ENCODE measurements around the gene RGSL1.

Gene RGSL1

GRCh38 chr1:182426442-182427430 lies 23.2 kb upstream of the RGSL1 start:
- Histone ChIP-seq H3K36me3 (ENCODE audit: insufficient read depth, low read length) (no peaks in the 10 kb centered on the region), H3K9ac (ENCODE audit: low read depth, low read length) (no peak overlapping the region), H3K27me3 (ENCODE audit: insufficient read depth, low read length, poor library complexity) (no peaks in the 10 kb centered on the region), H4K20me1 (ENCODE audit: insufficient read depth, low read length) (no peaks in the 10 kb centered on the region), H3K4me2 (ENCODE audit: insufficient read depth, low read length) (no peak overlapping the region), H3K4me1 (ENCODE audit: insufficient read depth, low read length) (peaks cover 18% of the 10 kb centered on the region), H3K4me3 (ENCODE audit: low read depth in 1 of 2, low read length in 2 of 2) (no peak overlapping the region), H3K27ac (ENCODE audit: low read length) (no peak overlapping the region), H2AFZ (ENCODE audit: low read depth, low read length) (no peak overlapping the region), H3K9me3 (ENCODE audit: insufficient read depth, low read length, severe bottlenecking) (no peaks in the 10 kb centered on the region), H3K79me2 (ENCODE audit: insufficient read depth, low read length) (no peaks in the 10 kb centered on the region)
- TF ChIP-seq, protein P1, sequence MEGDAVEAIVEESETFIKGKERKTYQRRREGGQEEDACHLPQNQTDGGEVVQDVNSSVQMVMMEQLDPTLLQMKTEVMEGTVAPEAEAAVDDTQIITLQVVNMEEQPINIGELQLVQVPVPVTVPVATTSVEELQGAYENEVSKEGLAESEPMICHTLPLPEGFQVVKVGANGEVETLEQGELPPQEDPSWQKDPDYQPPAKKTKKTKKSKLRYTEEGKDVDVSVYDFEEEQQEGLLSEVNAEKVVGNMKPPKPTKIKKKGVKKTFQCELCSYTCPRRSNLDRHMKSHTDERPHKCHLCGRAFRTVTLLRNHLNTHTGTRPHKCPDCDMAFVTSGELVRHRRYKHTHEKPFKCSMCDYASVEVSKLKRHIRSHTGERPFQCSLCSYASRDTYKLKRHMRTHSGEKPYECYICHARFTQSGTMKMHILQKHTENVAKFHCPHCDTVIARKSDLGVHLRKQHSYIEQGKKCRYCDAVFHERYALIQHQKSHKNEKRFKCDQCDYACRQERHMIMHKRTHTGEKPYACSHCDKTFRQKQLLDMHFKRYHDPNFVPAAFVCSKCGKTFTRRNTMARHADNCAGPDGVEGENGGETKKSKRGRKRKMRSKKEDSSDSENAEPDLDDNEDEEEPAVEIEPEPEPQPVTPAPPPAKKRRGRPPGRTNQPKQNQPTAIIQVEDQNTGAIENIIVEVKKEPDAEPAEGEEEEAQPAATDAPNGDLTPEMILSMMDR (IDR thresholded peaks at IDR 0.05; ENCODE audit: borderline replicate concordance, extremely low read depth, low read length, poor library complexity, severe bottlenecking) = no peak
- no peak for TF ChIP-seq EZH2 (IDR thresholded peaks at IDR 0.05; ENCODE audit: borderline replicate concordance, low read depth, low read length, severe bottlenecking)
- ATAC-seq (ENCODE audit: insufficient read depth, low read depth) = no peak
- DNase-seq = no peak

DNA sequence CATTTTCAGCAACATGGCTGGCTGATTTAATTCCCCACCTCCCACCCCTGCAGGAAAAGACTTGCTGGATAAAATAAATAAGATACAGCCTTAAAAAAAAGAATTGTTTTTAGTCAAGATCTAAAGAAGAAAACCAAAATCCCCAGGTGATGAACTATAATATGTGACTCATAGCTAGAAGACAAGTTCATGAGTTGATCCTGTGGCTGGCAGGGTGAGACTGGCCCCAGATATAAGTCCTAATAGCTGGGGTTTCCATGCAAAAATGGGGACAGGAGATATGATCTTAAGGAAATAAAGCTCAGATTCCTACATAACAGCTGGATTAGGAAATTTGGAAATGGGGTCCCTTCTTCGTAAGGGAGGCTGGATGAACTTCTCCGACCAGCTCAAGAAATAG lies 21.9 kb upstream of the RGSL1 start:
- Histone ChIP-seq H2AFZ (ENCODE audit: low read depth, low read length) (no peak overlapping the region), H3K4me2 (ENCODE audit: insufficient read depth, low read length) (no peak overlapping the region), H3K27ac (ENCODE audit: low read length) (no peak overlapping the region), H4K20me1 (ENCODE audit: insufficient read depth, low read length) (no peaks in the 10 kb centered on the region), H3K4me3 (ENCODE audit: low read depth in 1 of 2, low read length in 2 of 2) (no peak overlapping the region), H3K4me1 (ENCODE audit: insufficient read depth, low read length) (peaks cover 26% of the 10 kb centered on the region), H3K36me3 (ENCODE audit: insufficient read depth, low read length) (no peaks in the 10 kb centered on the region), H3K9ac (ENCODE audit: low read depth, low read length) (no peak overlapping the region), H3K9me3 (ENCODE audit: insufficient read depth, low read length, severe bottlenecking) (no peaks in the 10 kb centered on the region), H3K79me2 (ENCODE audit: insufficient read depth, low read length) (no peaks in the 10 kb centered on the region), H3K27me3 (ENCODE audit: insufficient read depth, low read length, poor library complexity) (no peaks in the 10 kb centered on the region)
- DNase-seq (no peak), ATAC-seq (ENCODE audit: insufficient read depth, low read depth) (no peak)
- no peak for TF ChIP-seq EZH2 (IDR thresholded peaks at IDR 0.05; ENCODE audit: borderline replicate concordance, low read depth, low read length, severe bottlenecking)
- TF ChIP-seq, protein P1 (IDR thresholded peaks at IDR 0.05; ENCODE audit: borderline replicate concordance, extremely low read depth, low read length, poor library complexity, severe bottlenecking) = no peak

DNA sequence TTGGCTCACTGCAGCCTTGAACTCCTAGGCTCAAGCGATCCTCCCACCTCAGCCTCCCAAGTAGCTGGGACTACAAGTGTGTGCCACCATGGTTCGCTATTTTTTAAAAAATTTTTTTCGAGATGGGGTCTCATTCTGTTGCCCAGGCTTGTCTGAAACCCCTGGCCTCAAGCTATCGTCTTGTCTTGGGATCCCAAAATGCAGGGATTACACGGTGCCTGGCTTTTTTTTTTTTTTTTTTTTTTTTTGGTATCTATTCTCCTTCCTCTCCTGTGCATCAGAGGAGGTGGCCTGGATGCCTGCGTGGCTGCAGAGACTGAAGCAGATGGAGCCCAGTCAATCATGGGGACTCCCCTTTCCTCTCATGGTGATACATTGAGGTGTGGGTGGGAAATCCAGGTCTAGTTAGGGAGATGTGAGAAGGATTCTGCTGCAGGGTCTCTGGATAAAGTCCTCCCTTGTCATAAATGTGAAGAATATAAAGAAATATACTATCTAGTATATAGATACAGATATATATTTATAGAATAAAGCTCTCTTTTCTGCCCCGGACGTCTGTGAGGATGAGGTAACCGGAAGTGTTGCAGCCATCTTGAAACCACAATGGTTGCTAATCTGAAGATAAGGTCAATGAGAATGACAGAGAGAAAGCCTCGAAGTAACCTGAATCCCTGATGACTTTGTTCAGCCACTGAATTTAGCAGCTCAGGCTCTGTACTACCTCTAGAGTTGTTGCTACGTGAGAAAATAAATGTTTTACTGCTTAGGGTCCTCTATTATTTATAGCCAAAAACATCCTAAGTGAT lies 19.5 kb upstream of the RGSL1 start:
- Histone ChIP-seq H3K36me3 (ENCODE audit: insufficient read depth, low read length) (no peaks in the 10 kb centered on the region), H3K9ac (ENCODE audit: low read depth, low read length) (no peak overlapping the region; the same call in 1 of the 2 replicates), H3K4me2 (ENCODE audit: insufficient read depth, low read length) (peak overlapping the region; percentile 55; the same call in 1 of the 2 replicates), H3K27ac (ENCODE audit: low read length) (peak overlapping the region; percentile 57; the same call in 1 of the 2 replicates), H3K27me3 (ENCODE audit: insufficient read depth, low read length, poor library complexity) (no peaks in the 10 kb centered on the region), H3K79me2 (ENCODE audit: insufficient read depth, low read length) (no peaks in the 10 kb centered on the region), H3K4me1 (ENCODE audit: insufficient read depth, low read length) (peaks cover 26% of the 10 kb centered on the region), H3K4me3 (ENCODE audit: low read depth in 1 of 2, low read length in 2 of 2) (peak overlapping the region in 1 of 2 experiments; percentile 24; a peak in 1 of 4 replicates), H4K20me1 (ENCODE audit: insufficient read depth, low read length) (no peaks in the 10 kb centered on the region), H2AFZ (ENCODE audit: low read depth, low read length) (peak overlapping the region; percentile 60; the same call in 1 of the 2 replicates), H3K9me3 (ENCODE audit: insufficient read depth, low read length, severe bottlenecking) (no peaks in the 10 kb centered on the region)
- DNase-seq = peak; percentile 66
- ATAC-seq (ENCODE audit: insufficient read depth, low read depth) = peak; percentile 95
- TF ChIP-seq, protein P1 (IDR thresholded peaks at IDR 0.05; ENCODE audit: borderline replicate concordance, extremely low read depth, low read length, poor library complexity, severe bottlenecking) = no peak
- TF ChIP-seq EZH2 (IDR thresholded peaks at IDR 0.05; ENCODE audit: borderline replicate concordance, low read depth, low read length, severe bottlenecking) = no peak

All from DND-41 (cell line).